Left lung (tissue), 10 donors: Measurements from ENCODE around the gene SNRNP35. TPM values are rescaled to one million over a fixed set of nuclear protein-coding genes. Genes with fewer than 3 reads are reported as not detected.
A peak's percentile ranks its signal among the peaks of the same experiment; 100 is the strongest.
"Not testable (repeated sequence)": the region's sequence is repeated elsewhere in the genome, so short reads cannot be mapped to it uniquely, and the experiment has no call there.

ENCODE experiments used
- ATAC-seq: fragments of 200-7000 bp; cut with Tn5 transposase; one replicate; pipeline ENCODE4 v1.9.1; 2020; ENCODE audit warnings: moderate library complexity
- DNase-seq, 4 donors: peaks; one replicate each; pipeline ENCODE4 v3.0.0-alpha.2; 2013 to 2020
- H3K27ac ChIP-seq, 2 donors: fragments of 200-600 bp; sonication (generic) in 1 of 2; one replicate each; pipeline versions ENCODE4 v1.5.0 to v1.8.0; 2020 to 2021
- H3K27me3 ChIP-seq, 2 donors: fragments of 200-600 bp; sonication (generic) in 1 of 2; one replicate each; pipeline versions ENCODE4 v1.5.0 to v1.8.0; 2020 to 2021
- H3K36me3 ChIP-seq, 2 donors: fragments of 200-600 bp; sonication (generic) in 1 of 2; one replicate each; pipeline versions ENCODE4 v1.5.0 to v1.8.0; 2020 to 2021
- H3K4me1 ChIP-seq, 2 donors: fragments of 200-600 bp; one replicate each; pipeline ENCODE4 v1.8.0; 2021
- H3K4me3 ChIP-seq, 2 donors: fragments of 200-600 bp; sonication (generic) in 1 of 2; one replicate each; pipeline versions ENCODE4 v1.5.0 to v1.8.0; 2020 to 2021; ENCODE audit warnings: mild to moderate bottlenecking in 1 of 2
- H3K9me3 ChIP-seq, 2 donors: fragments of 200-600 bp; sonication (generic) in 1 of 2; one replicate each; pipeline versions ENCODE4 v1.5.0 to v1.8.0; 2020 to 2021
- CTCF ChIP-seq, 2 donors: fragments of 200-600 bp; sonication (generic) in 1 of 2; IDR thresholded peaks; one replicate each; pipeline versions ENCODE4 v1.5.0 to v1.8.0; 2021; ENCODE audit warnings: antibody characterized with exemption in 2 of 2
- intact Hi-C, 2 donors: fragments of 100-400 bp; cut with DNase I; formaldehyde crosslinking; loops; one replicate each; pipeline versions ENCODE4 v1.11.2 to v1.14.2; 2022
- polyA plus RNA-seq, 6 donors: library from polyadenylated mRNA; unstranded; fragments of 120-200 nt; gene quantifications; one replicate each; pipeline ENCODE4 v1.2.1, GENCODE V29; 2013; ENCODE audit not compliant: insufficient read length in 6 of 6
- total RNA-seq, 2 donors: library from RNA; stranded (reverse); fragmentation: NEBNext Ultra II Directional; extraction: Animal tissue kit (Norgen Biotek cat#: 25700); gene quantifications; one replicate each; pipeline ENCODE4 v1.2.1, GENCODE V29; 2021
- donor health status: DM: no; HTN: yes; CAD: no.
- donor health status: DM: no; HTN: no; CAD: no.

SNRNP35 gene
- total and polyA plus RNA-seq, 8 donors = 22.6 to 42.6 (median 37.8) TPM

DNA sequence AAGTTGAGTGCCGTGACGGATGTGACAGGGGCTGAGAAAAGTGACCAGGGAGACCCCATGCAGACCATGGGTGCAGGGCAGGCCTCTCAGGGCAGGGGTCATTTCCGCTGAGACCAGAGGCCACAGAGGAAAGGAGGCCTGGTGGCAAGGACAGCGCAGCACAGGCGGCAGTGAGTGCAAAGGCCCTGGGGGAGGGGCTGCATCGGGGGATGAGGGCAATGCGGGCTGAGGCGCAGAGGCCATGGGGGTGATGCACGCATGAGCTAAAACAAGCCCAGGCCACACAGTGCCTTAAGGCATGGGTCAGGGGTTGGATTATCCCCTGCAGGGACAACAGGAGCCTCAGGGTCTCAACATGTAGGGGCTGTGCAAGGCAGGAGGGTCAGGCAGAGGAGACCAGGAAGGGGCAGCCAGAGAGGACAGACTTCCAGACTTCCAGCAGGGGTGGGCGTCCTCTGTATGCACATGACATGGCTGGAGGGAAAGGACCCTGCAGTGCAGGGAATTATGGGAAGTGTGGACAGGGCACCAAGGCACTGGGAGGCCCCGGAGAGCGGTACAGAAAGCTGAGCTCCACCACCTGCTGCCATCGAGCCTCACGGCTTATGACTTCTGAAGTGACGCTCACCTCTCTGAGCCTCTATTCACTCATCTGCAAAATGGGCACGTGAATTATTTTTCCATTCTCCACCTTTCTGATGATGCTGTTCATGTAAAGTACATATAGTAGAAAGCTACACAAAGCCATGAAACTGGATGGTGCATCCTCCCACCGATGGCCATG lies 48.3 kb downstream of the SNRNP35 start:
- ATAC-seq (no peak), DNase-seq (no peak)
- Histone ChIP-seq H3K9me3 (no peaks in the 10 kb centered on the region), H3K27ac (no peak overlapping the region), H3K36me3 (peaks cover 0 to 8% of the 10 kb centered on the region in 2 donors), H3K4me1 (peaks cover 0 to 5% of the 10 kb centered on the region in 2 donors), H3K4me3 (no peak overlapping the region), H3K27me3 (no peaks in the 10 kb centered on the region)
- intact Hi-C loops = no loop called here
- TF ChIP-seq CTCF (IDR thresholded peaks at IDR 0.05) = no peak

GRCh38 chr12:123506843-123507236 lies 48.9 kb downstream of the SNRNP35 start:
- Histone ChIP-seq H3K27ac (no peak overlapping the region), H3K36me3 (peaks cover 0 to 8% of the 10 kb centered on the region in 2 donors), H3K4me1 (peaks cover 0 to 5% of the 10 kb centered on the region in 2 donors), H3K4me3 (no peak overlapping the region), H3K9me3 (no peaks in the 10 kb centered on the region), H3K27me3 (no peaks in the 10 kb centered on the region)
- DNase-seq (no peak), ATAC-seq (no peak)
- TF ChIP-seq CTCF (IDR thresholded peaks at IDR 0.05) = no peak
- intact Hi-C loops = no loop called here

- Histone ChIP-seq H3K27ac (peak overlapping the region; percentile 28 to 59), H3K9me3 (no peaks in the 10 kb centered on the region), H3K4me1 (peaks cover 0 to 5% of the 10 kb centered on the region in 2 donors), H3K36me3 (peaks cover 0 to 22% of the 10 kb centered on the region in 2 donors), H3K27me3 (no peaks in the 10 kb centered on the region), H3K4me3 (no peak overlapping the region)
- DNase-seq (peak in 1 of 4 donors; percentile 55), ATAC-seq (peak; percentile 87)
- TF ChIP-seq CTCF (IDR thresholded peaks at IDR 0.05) = no peak
- intact Hi-C loops = no loop called here
Measured at GRCh38 chr12:123512838-123513665, 55.1 kb downstream of the SNRNP35 start.

- Histone ChIP-seq H3K27me3 (no peaks in the 10 kb centered on the region), H3K4me1 (peaks cover 0 to 5% of the 10 kb centered on the region in 2 donors), H3K36me3 (peaks cover 0 to 25% of the 10 kb centered on the region in 2 donors), H3K9me3 (no peaks in the 10 kb centered on the region), H3K27ac (peak overlapping the region; percentile 28 to 59), H3K4me3 (no peak overlapping the region)
- no peak for TF ChIP-seq CTCF (IDR thresholded peaks at IDR 0.05)
- DNase-seq (no peak), ATAC-seq (no peak)
- intact Hi-C loops = no loop called here
Measured at GRCh38 chr12:123513805-123514204, 55.9 kb downstream of the SNRNP35 start.

GRCh38 chr12:123514582-123515221 lies 56.8 kb downstream of the SNRNP35 start:
- H3K9me3 ChIP-seq, H3K27me3 ChIP-seq, intact Hi-C loops, DNase-seq, H3K27ac ChIP-seq, ATAC-seq, H3K4me3 ChIP-seq, H3K4me1 ChIP-seq: not testable (repeated sequence)
- peaks cover 0 to 27% of the 10 kb centered on the region in 2 donors for H3K36me3 ChIP-seq
